Measurements from ENCODE around the gene NUP93.

The NUP93 gene

DNA sequence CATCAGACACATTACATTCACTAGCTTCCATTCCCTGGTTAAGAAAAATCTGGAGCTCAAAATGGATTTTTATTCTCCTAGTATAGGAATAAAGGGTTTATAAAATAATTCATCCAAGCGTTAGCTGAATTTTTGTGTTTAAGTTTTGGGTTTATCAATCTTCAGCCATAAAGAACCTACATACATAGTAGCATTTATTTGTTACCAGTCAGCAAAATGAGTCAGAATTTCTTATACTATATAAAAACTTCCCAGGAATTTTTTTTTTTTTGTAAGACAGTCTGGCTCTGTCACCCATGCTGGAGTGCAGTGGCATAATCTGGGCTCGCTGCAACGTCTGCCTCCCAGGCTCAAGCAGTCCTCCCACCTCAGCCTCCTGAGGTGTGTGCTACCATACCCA is 94.9 kb downstream of the NUP93 start:
- DNase-seq: no peak

DNA sequence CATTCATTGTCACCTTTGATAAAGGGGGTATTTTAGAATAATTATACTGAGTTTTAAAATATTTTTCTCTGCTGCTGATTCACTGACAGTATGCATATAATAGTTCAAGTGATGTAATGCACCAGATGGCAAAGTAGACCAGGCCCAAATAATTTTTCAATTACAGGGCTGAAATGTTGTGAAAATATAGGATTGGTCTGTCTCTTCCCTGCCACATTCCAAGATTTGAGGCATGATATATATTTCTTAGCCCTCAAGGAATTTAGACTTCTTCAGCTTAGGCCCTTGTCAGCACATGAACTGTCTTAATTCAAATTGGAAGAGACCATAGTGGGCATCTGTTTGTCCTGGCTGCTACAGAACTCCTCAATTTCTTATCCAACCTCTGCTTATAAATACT is 95.9 kb downstream of the NUP93 start:
- DNase-seq: no peak

DNA sequence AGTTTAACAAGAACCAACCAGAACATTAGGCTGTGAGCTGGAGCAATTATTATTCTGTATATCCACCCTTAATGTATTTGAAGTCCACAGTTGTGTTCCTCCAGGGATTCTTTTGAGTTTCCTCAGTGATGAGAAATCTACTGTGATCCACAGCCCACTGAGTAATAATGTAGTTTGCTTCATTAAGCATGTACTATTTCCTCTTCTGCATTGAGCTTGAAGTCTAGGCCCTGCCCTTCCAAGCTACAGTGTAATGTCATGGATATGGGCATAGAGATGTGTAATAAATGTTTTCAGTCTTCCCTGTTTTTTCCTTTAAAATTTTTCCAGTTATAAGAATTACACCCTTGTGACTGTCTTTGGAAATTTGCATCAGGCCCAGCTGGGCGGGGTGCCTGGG is 98.7 kb downstream of the NUP93 start:
- no peak for DNase-seq

DNA sequence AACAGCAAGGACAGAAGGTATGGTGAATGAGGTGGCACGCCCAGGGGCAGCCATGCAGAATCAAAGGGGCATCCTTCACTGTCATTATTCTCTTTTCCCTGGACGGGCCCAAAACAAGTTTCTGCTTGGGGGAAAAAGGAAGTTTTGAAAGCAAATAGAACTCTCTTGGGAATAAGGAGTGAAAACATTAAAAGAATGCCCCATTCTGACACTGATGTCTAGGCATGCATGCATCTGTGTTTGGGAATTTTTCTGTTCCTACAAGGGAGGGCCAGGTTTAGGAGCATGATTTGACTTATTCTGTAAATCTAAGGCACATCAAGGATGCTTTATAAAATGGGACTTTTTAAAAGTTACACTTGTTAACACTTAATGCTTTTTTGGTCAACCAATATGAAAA is 100.7 kb downstream of the NUP93 start:
- DNase-seq: no peak

DNA sequence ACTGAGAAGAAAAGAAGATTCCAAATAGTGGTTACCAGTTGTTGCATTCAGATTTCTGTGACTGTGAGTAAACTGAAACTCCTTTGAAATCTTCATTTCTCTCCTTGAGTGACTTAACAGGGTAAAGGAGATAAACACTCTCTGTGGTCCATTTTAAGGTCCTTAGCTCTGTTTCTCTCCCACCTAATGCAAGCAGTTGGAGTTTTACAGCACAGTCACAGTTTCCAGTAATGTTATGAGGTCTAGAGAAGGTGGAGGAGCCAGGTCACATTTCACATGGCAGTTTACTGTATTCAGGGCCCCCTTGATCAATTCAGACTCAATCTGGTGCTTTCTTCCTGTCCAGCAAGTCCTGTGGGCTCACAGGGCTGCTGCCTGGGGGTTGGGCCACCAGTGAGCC is 102.8 kb downstream of the NUP93 start:
- no peak for DNase-seq

DNA sequence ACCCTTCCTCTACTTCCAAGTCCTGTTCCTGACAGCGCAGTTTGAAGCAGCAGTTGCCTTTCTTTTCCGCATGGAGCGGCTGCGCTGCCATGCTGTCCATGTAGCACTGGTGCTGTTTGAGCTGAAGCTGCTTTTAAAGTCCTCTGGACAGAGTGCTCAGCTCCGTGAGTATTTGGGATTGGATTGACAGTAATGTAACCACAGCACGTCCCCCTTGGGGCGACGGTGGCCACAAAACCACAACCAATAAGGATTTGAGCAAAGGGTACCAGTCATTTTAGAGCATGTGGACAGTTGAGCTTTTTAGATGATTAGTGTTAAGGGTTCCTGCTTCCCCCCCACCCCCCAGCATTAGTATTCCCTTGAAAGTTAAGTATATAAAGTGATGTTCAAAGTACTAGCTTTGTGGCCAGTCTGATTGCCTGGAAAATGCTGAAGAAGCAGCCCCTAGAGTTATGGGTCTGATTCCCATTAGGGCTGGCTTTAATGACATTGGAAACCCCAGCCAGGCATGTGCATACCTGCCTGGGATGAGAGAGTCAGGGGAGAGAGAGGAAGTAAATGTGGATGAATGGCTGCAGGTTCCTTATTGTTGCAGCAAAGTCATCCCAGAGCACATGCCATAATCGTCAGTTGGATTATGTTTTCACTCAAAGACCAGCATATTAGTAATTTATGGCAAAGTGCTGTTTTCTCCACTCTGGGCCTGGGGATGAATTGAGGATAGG is 103.5 kb downstream of the NUP93 start:
- no peak for DNase-seq

DNA sequence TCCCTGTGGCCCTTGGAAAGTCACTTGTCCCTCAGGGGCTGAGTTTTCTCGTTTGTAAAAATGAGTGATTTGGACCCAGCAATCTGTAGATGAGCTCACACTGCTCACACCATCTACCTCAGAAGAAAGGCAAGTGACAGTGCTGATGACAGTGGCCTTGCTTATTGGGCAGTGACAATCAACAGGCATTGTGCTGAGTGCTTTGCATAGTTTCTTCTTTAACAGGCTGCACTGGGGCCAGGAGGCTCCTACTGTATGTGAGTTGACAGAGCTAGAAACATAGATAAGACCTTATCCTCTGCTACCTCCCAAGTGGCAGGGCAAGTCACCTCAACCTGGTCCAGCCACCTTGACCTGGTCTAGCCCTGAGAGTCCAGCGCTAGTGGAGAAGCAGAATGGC is 105.4 kb downstream of the NUP93 start:
- DNase-seq: no peak

DNA sequence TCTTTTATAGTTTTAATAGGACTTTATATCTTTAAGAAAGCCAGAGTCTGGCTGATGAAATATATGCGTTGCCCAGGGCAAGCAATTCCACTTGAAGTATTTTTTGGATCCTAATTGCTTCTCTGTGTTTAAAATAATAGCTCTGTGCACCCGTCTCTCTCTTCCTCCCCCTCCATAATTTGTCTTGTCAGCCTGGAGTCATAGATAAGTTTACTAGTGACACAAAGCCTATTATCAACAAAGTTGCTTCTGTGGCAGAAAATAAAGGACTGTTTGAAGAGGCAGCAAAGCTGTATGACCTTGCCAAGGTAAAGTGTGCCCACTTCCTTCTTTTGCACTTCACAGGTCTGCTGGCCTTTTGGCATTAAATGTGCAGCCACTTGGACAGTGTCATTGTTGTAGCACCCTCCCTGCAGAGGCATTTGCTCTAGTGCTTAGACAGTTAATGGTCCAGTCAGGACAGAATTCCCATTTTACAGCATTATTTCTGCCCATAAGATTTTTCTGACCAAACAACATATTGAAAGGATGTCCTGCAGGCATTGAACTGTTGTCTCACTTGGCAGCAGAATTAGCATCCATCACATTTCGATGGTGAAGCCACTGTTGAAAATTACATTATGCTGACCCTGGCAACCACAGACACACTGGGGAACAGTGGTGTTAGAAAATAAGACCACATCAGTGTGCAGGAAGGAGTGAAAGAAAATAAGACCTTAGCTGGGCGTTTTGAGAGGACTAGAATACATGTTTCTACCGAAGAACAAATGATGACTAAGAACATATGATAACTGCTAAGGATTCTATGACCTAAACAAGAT is 106.7 kb downstream of the NUP93 start:
- DNase-seq: no peak

DNA sequence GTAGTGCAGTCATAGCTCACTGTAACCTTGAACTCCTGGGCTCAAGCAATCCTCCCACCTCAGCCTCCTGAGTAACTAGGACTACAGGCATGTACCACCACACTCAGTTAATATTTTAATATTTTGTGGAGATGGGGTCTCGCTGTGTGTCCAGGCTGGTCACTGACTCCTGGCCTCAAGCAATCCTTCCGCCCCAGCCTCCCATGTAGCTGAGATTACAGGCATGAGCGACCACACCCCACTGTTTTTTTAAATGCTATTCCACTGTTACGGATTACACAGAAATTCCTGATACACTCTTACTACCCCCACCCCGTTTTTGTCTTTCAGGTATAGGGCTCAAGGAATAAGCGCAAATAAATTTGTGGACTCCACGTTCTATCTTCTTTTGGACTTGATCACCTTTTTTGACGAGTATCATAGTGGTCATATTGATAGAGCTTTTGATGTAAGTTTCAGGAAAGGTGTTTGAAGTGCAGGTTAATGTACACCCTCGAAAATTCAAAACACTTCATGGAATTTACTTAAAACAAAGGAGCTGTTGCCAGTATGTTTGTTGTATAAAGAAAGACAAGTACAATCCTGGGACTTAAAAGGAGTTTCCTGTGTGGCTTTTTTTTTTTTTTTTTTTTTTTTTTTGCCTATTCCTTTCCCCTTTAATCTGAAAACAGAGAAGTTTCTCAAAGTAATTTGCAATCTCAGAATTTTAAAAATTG is 108.9 kb downstream of the NUP93 start:
- no peak for DNase-seq

DNA sequence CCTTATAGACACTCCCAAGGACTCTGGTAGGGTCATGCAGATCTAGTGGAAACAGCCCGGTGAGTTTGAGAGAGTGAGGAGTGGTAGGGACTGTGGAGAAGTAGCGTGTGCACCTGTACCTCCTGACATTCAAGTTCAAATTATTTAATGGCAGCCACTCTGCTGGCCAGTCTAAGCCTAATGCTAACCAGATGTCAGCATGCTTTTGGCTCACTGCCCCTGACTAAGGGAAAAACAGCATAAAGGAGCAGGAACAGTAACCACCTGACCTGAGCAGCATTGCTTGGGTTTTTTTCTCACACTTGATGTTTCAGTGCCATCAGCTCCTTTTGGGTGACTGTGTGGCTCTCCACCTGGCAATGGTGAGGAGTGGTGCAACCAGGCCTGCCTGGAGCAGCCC is 111.3 kb downstream of the NUP93 start:
- no peak for DNase-seq

DNA sequence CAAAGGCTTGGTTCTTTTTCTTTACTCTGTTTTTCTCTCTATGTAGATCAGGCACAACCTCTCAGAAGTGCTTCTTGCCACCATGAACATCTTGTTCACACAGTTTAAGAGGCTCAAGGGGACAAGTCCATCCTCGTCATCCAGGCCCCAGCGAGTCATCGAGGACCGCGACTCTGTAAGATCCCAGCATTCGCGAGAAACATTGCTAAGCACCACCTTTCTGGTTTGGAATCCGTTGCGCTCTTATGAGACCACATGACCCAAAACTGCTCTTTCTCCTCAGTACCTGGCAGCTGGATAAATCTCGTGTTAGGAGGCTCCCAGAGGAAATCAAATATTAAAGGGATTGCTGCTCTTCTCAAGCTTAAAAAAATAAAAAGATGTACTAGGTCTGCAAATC is 111.7 kb downstream of the NUP93 start:
- DNase-seq: no peak

DNA sequence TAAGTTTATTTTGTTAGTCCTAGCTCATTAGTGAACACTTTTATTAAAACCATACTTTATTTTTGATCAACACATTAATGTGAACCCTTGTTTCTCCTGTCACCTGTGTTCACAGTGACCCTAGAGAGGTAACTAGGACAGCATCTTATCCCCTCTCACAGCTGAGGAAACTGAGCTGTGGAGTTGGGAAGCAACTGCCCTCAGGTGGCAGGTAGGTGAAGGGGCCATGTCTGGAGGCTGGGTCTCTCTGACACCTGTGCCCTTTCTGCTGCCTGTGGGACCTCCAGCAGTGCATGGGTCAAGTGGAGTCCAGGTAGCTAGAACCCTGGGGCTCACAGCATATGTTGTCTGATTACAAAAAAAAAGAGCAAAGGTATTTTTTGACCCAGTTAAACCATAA is 112.2 kb downstream of the NUP93 start:
- DNase-seq: no peak

DNA sequence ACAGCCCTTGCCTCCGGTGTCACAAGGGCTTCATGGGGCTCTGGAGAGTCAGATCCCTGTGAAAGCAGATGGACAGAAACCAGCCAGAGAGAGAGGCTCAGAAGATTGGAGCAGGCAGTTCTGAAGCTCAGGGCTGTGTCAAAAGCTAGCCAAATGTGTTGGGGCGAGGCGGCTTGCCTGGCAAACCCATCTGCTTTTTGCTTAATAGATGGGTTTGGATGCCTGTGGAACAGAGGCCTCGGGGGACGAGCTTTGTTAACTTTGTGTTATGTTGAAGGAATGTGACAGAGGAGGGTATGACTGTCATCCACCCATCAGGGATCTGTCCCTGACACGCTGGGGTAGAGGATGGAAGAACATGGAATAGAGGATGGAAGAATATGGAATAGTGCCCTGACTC is 114.1 kb downstream of the NUP93 start:
- no peak for DNase-seq

DNA sequence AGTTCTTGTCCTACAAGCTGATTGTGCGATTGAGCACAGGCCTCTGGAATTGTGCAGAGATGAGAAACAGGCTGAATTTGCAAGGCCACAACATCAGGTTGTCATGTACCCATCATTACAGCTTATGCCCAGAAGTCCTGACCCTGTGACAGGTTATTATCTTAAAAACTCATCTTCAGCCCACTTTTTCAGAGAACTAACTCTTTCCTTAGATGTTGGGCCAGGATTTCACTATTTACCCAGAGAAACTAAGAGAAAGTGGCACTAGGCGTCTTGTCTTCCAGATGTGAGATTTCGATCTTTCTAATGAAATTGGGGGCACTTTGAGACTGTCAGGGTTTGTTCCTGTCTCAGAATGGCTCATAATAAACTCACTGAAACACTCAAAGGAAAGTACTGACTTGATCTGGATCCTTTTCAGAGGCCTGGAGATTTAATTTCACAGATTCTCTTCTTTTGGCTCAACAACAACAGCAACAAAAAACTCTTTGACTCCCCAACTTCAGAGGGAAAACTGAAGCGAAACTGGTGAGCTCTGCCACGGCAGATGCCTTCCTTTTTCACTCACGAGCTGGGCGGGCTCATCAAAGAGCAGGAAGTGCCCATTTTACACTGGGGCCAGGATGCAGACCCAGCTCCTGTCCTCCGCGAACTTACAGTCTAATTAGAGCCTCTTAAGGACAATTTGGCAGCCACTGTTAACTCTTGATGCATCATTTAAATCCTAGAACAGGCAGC is 117.4 kb downstream of the NUP93 start:
- no peak for DNase-seq

DNA sequence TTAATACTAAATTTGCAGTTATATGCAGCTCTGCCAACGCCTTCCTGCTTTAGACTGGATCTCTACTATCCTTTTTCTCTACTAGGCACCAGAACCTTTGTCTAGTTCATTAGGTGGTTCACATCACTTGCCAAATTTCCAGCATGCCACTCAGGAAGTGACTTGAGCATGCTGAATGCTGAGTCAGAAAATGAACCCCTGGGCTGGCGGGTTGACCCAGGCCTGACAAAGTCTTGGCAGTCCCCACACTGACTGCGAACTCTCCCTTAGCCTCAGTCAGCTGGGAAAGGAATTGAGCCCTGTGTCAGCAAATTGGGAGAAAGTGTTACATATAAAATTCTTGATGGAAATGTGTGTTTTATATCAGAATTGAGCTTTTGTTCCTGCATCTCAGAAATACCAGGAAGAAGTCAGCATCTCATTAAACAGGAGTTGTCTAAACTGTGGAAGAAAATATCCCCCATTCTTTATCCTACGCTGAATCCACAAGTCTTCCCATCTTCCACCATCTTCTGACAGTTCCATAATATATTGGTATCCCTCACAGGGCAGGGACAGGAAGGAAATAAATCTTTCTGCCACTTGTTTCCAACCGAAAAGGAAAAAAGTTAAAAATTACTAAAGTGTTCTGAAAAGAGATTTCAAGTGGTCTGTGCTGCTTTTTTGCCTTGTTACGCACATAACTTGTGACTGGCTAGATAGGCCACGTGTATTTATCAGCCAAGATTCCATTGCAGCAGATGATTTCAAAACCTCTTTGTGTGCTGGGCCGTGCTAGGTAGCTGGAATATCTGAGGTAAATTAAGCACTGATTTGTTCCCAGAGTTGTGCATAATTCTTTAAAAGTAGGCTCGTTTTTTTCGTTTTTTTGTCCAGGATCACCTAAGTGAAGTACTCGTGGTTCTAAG is 118.4 kb downstream of the NUP93 start:
- no peak for DNase-seq

DNA sequence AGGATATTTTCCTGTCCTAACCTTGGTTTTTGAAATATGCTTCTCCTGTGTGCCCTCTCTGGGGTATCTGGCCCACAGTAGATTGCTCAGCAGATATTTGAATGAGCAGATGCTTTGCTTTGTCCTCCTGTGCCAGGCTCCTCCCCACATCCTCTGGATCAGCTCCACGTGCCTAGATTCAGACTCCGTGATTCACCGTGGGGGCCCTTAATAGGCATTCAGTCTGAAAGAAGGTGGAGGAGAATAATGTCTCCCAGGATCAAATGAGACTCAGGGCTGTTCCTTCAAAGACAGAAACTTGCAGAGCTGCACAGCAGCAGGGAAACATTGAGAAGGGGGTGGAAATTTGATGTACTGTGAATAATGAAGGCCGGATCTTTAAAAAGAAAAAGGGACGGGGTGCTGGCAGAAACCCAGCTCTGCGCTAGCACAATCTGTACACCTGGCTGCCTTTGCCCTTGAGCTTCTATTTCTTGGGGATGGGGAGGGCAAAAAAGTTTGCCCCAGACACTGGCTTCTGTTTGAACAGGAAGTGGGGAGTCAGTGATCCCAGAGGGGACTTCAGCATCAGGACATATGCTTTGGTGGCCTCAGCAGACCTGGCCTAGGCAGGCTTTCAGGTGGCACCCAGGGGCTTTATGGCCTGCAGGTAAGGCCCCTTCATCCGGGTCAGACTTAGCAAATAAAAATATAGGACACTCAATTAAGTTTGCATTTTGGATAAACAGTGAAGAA is 119.2 kb downstream of the NUP93 start:
- no peak for DNase-seq

DNA sequence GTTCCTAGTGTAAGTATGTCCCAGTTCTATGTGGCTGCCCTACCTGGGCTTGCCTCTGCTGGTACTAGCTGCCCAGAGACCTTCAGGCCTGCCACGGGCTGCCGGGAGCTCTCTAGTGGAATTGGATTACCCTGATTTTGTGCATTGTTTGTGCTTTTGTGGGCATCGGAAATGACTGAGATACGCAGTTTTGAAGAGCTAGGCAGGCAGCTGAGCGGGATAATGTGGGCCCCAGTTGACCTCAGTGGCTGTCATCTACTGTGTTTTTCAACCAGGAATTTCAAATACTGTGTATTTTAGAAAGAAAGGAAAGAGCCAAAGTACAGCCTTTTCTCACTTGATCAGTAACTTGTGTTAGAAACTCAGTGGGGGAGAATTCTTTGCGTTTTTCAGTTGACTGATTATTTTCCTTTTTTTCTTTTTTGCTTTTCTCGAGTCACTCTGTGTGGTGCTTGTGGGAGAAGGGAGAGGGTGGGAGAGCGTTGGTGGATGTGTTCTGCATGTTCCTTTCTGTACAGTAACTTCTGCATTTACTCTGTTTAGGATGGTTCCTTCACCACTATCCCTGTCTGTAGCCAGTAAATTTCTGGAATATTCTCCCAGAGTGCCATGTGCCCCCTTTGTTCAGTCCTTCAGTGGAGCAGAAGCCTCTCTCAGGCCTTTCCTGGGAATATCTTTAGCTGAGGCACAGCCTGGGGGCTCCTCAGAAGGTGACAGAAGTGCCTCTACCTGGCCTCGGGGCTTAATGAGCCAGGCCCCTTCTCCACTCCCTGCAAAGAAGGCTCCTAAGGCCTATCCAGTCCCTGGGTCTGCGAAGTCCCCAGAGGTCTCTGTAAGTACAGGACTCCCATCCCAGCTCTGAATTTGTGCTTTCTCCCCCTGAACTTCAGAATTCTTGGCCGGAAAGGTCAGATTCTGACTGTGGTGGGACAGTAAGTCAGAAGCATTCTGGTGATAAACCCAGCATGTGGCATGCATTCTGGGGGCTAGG is 120.1 kb downstream of the NUP93 start:
- no peak for DNase-seq

DNA sequence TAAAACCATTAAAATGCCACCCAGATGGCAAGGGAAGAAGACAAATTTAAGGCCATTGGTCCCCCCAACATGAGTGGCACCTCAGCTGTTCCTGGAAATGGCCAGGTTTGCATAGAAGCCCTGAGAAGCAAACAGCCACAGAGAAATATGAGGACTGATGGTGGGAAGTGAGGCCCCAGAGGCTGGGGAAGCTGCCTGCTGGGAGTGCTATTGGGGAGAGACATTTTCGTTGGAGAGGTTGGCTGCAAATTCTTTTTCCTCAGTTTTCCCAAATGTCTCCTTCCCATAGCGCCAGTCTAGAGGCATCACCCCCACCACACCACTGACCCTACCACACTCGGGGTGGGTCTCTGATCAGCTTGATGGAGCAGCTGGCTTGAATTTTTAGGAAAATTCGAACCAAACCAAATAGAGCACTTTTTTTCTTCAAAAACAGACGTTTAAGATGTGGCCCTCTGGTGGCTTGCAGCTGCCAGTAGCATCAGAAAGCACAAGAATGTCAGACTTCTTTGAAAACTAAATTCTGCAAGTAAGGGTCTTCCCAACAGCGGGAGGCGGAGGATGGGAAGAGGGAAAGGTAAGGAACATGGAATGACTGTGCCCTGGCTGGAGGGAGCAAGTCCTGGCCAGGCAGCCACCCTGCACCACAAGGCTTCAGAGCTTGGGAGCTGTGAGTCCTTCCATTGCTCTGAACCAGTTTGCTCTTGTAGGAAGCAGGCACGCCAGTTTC is 121.9 kb downstream of the NUP93 start:
- no peak for DNase-seq

DNA sequence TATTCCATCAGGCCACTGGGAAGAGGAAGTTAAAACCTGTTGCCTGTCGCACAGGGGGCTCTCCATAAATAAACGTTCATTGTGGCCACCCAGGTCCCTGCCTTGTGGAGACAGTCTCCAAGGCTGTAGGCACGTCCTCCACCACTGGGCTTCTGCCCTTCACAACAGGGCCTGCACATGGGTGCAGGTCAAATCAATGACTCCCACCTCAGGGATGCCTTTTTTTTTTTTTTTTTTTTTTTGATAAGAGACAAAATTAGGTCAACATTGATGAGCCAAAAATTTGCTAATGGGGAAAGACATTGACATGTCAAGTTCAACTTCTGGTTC is 122.4 kb downstream of the NUP93 start:
- DNase-seq: no peak

DNA sequence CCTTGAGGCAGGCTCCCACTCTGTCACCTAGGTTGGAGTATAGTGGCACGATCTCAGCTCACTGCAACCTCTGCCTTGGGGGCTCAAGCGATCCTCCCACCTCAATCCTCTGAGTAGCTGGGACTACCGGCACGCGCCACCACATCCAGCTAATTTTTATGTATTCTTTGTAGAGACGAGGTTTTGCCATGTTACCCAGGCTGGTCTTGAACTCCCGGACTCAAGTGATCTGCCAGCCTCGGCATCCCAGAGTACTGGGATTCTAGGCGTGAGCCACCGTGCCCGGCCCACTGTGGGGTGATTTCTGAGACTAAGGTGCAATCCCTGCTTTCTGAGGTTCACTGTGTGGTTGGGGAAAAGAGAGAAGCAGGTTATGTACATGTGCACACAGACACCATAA is 123.0 kb downstream of the NUP93 start:
- DNase-seq: no peak

All from islet precursor cell (in vitro differentiated cells).